ENCODE data around the gene ARID5B. TPM values are rescaled to one million over a fixed set of nuclear protein-coding genes. Genes with fewer than 3 reads are reported as not detected.
"Not testable (repeated sequence)": the region's sequence is repeated elsewhere in the genome, so short reads cannot be mapped to it uniquely, and the experiment has no call there.

ARID5B gene
- total RNA-seq, 4 donors from 2014 or later: 10.5 to 167 (median 29.4) TPM

- no peaks in the 10 kb centered on the region for H3K27me3 ChIP-seq
- no peak overlapping the region for H3K4me3 ChIP-seq
- no peak for TF ChIP-seq CTCF (IDR thresholded peaks at IDR 0.05)
- TF ChIP-seq POLR2A (IDR thresholded peaks at IDR 0.05): no peak
- H3K27ac ChIP-seq: no peak overlapping the region
- DNase-seq: no peak
- H3K36me3 ChIP-seq: no peaks in the 10 kb centered on the region
- peaks cover 0 to 11% (median 2%) of the 10 kb centered on the region in 4 donors for H3K4me1 ChIP-seq
- H3K9me3 ChIP-seq: no peaks in the 10 kb centered on the region
Measured at GRCh38 chr10:62025134-62025794, 123.8 kb downstream of the ARID5B start.

GRCh38 chr10:62025901-62026879 lies 124.7 kb downstream of the ARID5B start:
- DNase-seq: no peak
- Histone ChIP-seq H3K36me3 (no peaks in the 10 kb centered on the region), H3K4me1 (peaks cover 0 to 6% (median 2%) of the 10 kb centered on the region in 4 donors), H3K4me3 (no peak overlapping the region), H3K9me3 (no peaks in the 10 kb centered on the region), H3K27me3 (no peaks in the 10 kb centered on the region), H3K27ac (peak overlapping the region in 1 of 4 donors; percentile 27)
- TF ChIP-seq POLR2A (IDR thresholded peaks at IDR 0.05) (no peak), CTCF (IDR thresholded peaks at IDR 0.05) (no peak)

GRCh38 chr10:62027841-62028501 lies 126.5 kb downstream of the ARID5B start:
- H3K9me3 ChIP-seq: no peaks in the 10 kb centered on the region
- TF ChIP-seq CTCF (IDR thresholded peaks at IDR 0.05): no peak
- no peak for TF ChIP-seq POLR2A (IDR thresholded peaks at IDR 0.05)
- no peaks in the 10 kb centered on the region for H3K4me1 ChIP-seq
- H3K4me3 ChIP-seq: no peak overlapping the region
- no peak for DNase-seq
- H3K27me3 ChIP-seq: no peaks in the 10 kb centered on the region
- no peak overlapping the region for H3K27ac ChIP-seq
- no peaks in the 10 kb centered on the region for H3K36me3 ChIP-seq

- not testable (repeated sequence) for H3K4me1 ChIP-seq, H3K27me3 ChIP-seq, H3K9me3 ChIP-seq, H3K27ac ChIP-seq, H3K36me3 ChIP-seq, H3K4me3 ChIP-seq, DNase-seq
Measured at GRCh38 chr10:62028502-62028842, 127.0 kb downstream of the ARID5B start.

GRCh38 chr10:62029401-62029800 lies 127.9 kb downstream of the ARID5B start:
- H3K27me3 ChIP-seq: no peaks in the 10 kb centered on the region
- DNase-seq: no peak
- no peaks in the 10 kb centered on the region for H3K9me3 ChIP-seq
- H3K4me1 ChIP-seq: no peaks in the 10 kb centered on the region
- H3K4me3 ChIP-seq: no peak overlapping the region
- TF ChIP-seq CTCF (IDR thresholded peaks at IDR 0.05) (no peak), POLR2A (IDR thresholded peaks at IDR 0.05) (no peak)
- H3K36me3 ChIP-seq: no peaks in the 10 kb centered on the region
- H3K27ac ChIP-seq: no peak overlapping the region

Data from Peyer's patch (tissue), 4 donors.